ENCODE results near the gene CPA1.
A peak's percentile ranks its signal among the peaks of the same experiment; 100 is the strongest.

Gene CPA1

DNA sequence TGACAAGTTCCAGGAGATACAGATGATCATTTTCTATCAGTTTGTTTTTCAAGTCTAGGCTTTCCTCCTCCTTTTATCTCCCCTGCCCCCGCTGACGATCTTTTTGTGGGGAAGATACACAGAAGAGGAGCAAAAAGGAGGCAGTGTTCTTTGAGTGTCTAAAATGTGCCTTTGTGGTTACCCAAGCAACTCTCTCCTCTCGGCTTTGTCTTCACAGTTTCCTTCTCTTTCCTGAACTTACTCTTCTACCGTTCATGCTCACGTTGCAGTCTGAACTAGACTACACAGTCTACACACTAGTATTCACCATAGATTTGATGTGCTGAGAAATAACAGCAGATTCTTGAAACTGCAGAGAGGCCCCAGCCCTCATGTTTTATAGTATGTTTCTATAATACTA is 36.9 kb downstream of the CPA1 start:
- H3K4me3 Mint-ChIP-seq = peak overlapping the region in 1 of 3 experiments; percentile 4
- H3K9me3 Mint-ChIP-seq = no peaks in the 10 kb centered on the region
- peaks cover 64% of the 10 kb centered on the region for H3K4me1 Mint-ChIP-seq
- no peaks in the 10 kb centered on the region for H3K27me3 Mint-ChIP-seq (ENCODE audit: low read depth)
- TF ChIP-seq CTCF (IDR thresholded peaks at IDR 0.05; ENCODE audit: unreplicated experiment in 3 of 3) = no peak
- peaks cover 9% of the 10 kb centered on the region for H3K36me3 Mint-ChIP-seq (ENCODE audit: low read depth)
- peak overlapping the region; percentile 62 to 96 (median 93) for H3K27ac Mint-ChIP-seq

GRCh38 chr7:130418306-130418705 is 38.0 kb downstream of the CPA1 start:
- Mint-ChIP-seq H3K27me3 (ENCODE audit: low read depth) (no peaks in the 10 kb centered on the region), H3K36me3 (ENCODE audit: low read depth) (peaks cover 9% of the 10 kb centered on the region), H3K27ac (peak overlapping the region in 2 of 3 experiments; percentile 93 to 96), H3K4me3 (no peak overlapping the region), H3K9me3 (no peaks in the 10 kb centered on the region), H3K4me1 (peaks cover 65% of the 10 kb centered on the region)
- TF ChIP-seq CTCF (IDR thresholded peaks at IDR 0.05; ENCODE audit: unreplicated experiment in 3 of 3) = no peak

DNA sequence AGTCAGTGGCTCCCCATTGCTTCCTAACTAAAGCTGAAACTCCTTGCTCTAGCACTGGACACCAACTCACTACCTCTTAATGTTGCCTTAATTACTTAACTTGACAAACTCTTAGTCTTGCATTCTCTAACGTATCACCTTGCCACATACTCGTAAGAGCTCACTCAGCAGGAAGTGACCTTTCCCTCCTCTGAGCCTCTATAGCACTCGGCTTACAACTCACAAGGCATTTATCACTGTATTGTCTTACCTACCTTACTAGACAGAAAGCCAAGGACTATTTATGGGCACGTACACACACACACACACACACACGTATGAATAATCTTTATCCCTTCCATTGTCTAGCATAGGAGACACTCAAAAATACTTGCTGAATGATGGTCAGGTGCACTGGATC is 39.4 kb downstream of the CPA1 start:
- Mint-ChIP-seq H3K27me3 (ENCODE audit: low read depth) (no peaks in the 10 kb centered on the region), H3K36me3 (ENCODE audit: low read depth) (peaks cover 9% of the 10 kb centered on the region), H3K4me3 (no peak overlapping the region), H3K9me3 (no peaks in the 10 kb centered on the region), H3K27ac (peak overlapping the region; percentile 44 to 80 (median 74)), H3K4me1 (peaks cover 62% of the 10 kb centered on the region)
- no peak for TF ChIP-seq CTCF (IDR thresholded peaks at IDR 0.05; ENCODE audit: unreplicated experiment in 3 of 3)

- H3K9me3 Mint-ChIP-seq = no peaks in the 10 kb centered on the region
Measured at GRCh38 chr7:130420943-130421578, 40.8 kb downstream of the CPA1 start.

GRCh38 chr7:130421684-130422083 is 41.4 kb downstream of the CPA1 start:
- Mint-ChIP-seq H3K27ac (peak overlapping the region; percentile 68 to 90 (median 88)), H3K9me3 (no peaks in the 10 kb centered on the region), H3K4me3 (no peak overlapping the region), H3K4me1 (peaks cover 65% of the 10 kb centered on the region), H3K36me3 (ENCODE audit: low read depth) (no peaks in the 10 kb centered on the region), H3K27me3 (ENCODE audit: low read depth) (no peaks in the 10 kb centered on the region)
- no peak for TF ChIP-seq CTCF (IDR thresholded peaks at IDR 0.05; ENCODE audit: unreplicated experiment in 3 of 3)

More at GRCh38 chr7:130420943-130421578, 40.8 kb downstream of the CPA1 start:
- no peak for TF ChIP-seq CTCF (IDR thresholded peaks at IDR 0.05; ENCODE audit: unreplicated experiment in 3 of 3)
- H3K27ac Mint-ChIP-seq = peak overlapping the region; percentile 68 to 90 (median 88)
- H3K4me1 Mint-ChIP-seq = peaks cover 65% of the 10 kb centered on the region
- no peaks in the 10 kb centered on the region for H3K36me3 Mint-ChIP-seq (ENCODE audit: low read depth)
- H3K4me3 Mint-ChIP-seq = no peak overlapping the region
- H3K27me3 Mint-ChIP-seq (ENCODE audit: low read depth) = no peaks in the 10 kb centered on the region

DNA sequence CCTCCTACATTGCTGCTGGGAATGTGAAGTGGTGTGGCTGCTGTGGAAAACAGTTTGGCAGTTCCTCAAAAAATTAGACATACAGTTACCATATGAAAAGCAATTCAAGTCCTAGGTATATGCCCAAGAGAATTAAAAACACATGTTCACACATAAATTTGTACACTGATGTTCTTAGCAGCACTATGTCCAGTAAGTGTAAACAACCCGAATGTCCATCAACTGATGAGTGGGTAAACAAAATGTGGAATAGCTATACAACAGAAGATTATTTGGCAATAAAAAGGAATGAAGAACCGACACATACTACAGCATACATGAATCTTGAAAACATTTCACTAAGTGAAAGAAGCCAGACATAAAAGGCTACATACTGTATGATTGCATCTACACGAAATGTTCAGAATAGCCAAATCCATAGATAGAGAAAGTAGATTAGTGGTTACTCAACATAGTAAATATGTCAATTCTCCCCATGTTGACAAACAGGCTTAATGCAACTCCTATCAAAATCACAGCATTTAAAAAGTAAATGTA is 43.3 kb downstream of the CPA1 start:
- Mint-ChIP-seq H3K4me3 (no peak overlapping the region), H3K36me3 (ENCODE audit: low read depth) (no peaks in the 10 kb centered on the region)
- no peak for TF ChIP-seq CTCF (IDR thresholded peaks at IDR 0.05; ENCODE audit: unreplicated experiment in 3 of 3)

More for the DNA sequence above, 43.3 kb downstream of the CPA1 start:
- no peaks in the 10 kb centered on the region for H3K9me3 Mint-ChIP-seq
- peak overlapping the region in 2 of 3 experiments; percentile 12 to 76 for H3K27ac Mint-ChIP-seq
- peaks cover 59% of the 10 kb centered on the region for H3K4me1 Mint-ChIP-seq
- no peaks in the 10 kb centered on the region for H3K27me3 Mint-ChIP-seq (ENCODE audit: low read depth)
